HG03135 (cell line): Measurements from ENCODE around the gene PDCL3.

Experiments
- ATAC-seq: cut with Tn5 transposase; IDR thresholded peaks from one replicate; pipeline ENCODE4 v1.9.1; 2021; ENCODE audit warnings: mild to moderate bottlenecking, moderate library complexity; ENCODE audit not compliant: unreplicated experiment

PDCL3 gene

GRCh38 chr2:100611079-100612029 is 48.6 kb downstream of the PDCL3 start:
- no peak for ATAC-seq

GRCh38 chr2:100612388-100613000 is 49.7 kb downstream of the PDCL3 start:
- no peak for ATAC-seq

GRCh38 chr2:100613719-100614118 is 50.9 kb downstream of the PDCL3 start:
- no peak for ATAC-seq

- no peak for ATAC-seq
These were observed 51.7 kb downstream of the PDCL3 start for GRCh38 chr2:100614455-100615000.

- ATAC-seq, result no peak
These were observed 52.7 kb downstream of the PDCL3 start for GRCh38 chr2:100615471-100615870.

- ATAC-seq, result no peak
These were observed 53.1 kb downstream of the PDCL3 start for GRCh38 chr2:100615886-100616285.

GRCh38 chr2:100616841-100617390 is 54.1 kb downstream of the PDCL3 start:
- no peak for ATAC-seq

GRCh38 chr2:100619951-100620350 is 57.2 kb downstream of the PDCL3 start:
- no peak for ATAC-seq

GRCh38 chr2:100620481-100620880 is 57.7 kb downstream of the PDCL3 start:
- ATAC-seq, result no peak

- no peak for ATAC-seq
These were observed 58.7 kb downstream of the PDCL3 start for GRCh38 chr2:100621371-100621951.

- ATAC-seq, result no peak
These were observed 60.4 kb downstream of the PDCL3 start for GRCh38 chr2:100623033-100623715.

GRCh38 chr2:100623930-100624329 is 61.1 kb downstream of the PDCL3 start:
- no peak for ATAC-seq

- no peak for ATAC-seq
These were observed 61.7 kb downstream of the PDCL3 start for GRCh38 chr2:100624536-100624935.

GRCh38 chr2:100625717-100626116 is 62.9 kb downstream of the PDCL3 start:
- no peak for ATAC-seq
